Neural cell (in vitro differentiated cells): ENCODE measurements around the gene KIF3B. TPM values are rescaled to one million over a fixed set of nuclear protein-coding genes. Genes with fewer than 3 reads are reported as not detected.
A peak's percentile ranks its signal among the peaks of the same experiment; 100 is the strongest.

Source experiments
- H2AFZ ChIP-seq: fragments of 200-600, 300-800 bp; sonication (generic), shearing (Covaris generic); 2 replicates; pipeline ENCODE4 v1.6.0; 2014; ENCODE audit warnings: low read depth, mild to moderate bottlenecking, antibody characterized with exemption, low read length, moderate library complexity
- H3F3A ChIP-seq: fragments of 200-600 bp; shearing (Covaris generic); 2 replicates; pipeline ENCODE4 v1.6.1; 2016; ENCODE audit warnings: mild to moderate bottlenecking, moderate library complexity, mixed read lengths, antibody characterized with exemption, low read length; ENCODE audit not compliant: insufficient read depth, poor library complexity, severe bottlenecking
- H3K27ac ChIP-seq: fragments of 200-600, 300-800 bp; sonication (generic), shearing (Covaris generic); 2 replicates; pipeline ENCODE4 v1.5.1; 2014; ENCODE audit warnings: mild to moderate bottlenecking, low read length, moderate library complexity
- H3K27me3 ChIP-seq: fragments of 300-800, 200-600 bp; sonication (generic), shearing (Covaris generic); 2 replicates; pipeline ENCODE4 v1.6.0; 2014; ENCODE audit warnings: mild to moderate bottlenecking, low read depth, low read length, moderate library complexity; ENCODE audit not compliant: insufficient read depth
- H3K36me3 ChIP-seq: fragments of 300-800, 200-600 bp; sonication (generic), shearing (Covaris generic); 2 replicates; pipeline ENCODE4 v1.5.1; 2014; ENCODE audit warnings: mild to moderate bottlenecking, antibody characterized with exemption, low read length, moderate library complexity; ENCODE audit not compliant: insufficient read depth
- H3K4me2 ChIP-seq: fragments of 300-800, 200-600 bp; sonication (generic), shearing (Covaris generic); 2 replicates; pipeline ENCODE4 v1.6.0; 2014; ENCODE audit warnings: mild to moderate bottlenecking, low read length
- H3K4me3 ChIP-seq: fragments of 300-800, 200-600 bp; sonication (generic), shearing (Covaris generic); 2 replicates; pipeline ENCODE4 v1.5.1; 2014; ENCODE audit warnings: mild to moderate bottlenecking, low read length, moderate library complexity
- H3K79me2 ChIP-seq: fragments of 200-600 bp; shearing (Covaris generic); replicated peaks from 2 replicates; pipeline ENCODE4 v1.6.0; 2014; ENCODE audit warnings: mild to moderate bottlenecking, low read length, moderate library complexity; ENCODE audit not compliant: insufficient read depth
- H3K9ac ChIP-seq: fragments of 300-800, 200-600 bp; sonication (generic), shearing (Covaris generic); 2 replicates; pipeline ENCODE4 v1.6.1; 2016; ENCODE audit warnings: mild to moderate bottlenecking, low read length, mixed read lengths
- H3K9me2 ChIP-seq: fragments of 200-600 bp; shearing (Covaris generic); 2 replicates; pipeline ENCODE4 v1.6.1; 2016; ENCODE audit warnings: mild to moderate bottlenecking, low read length, mixed read lengths; ENCODE audit not compliant: insufficient read depth
- H3K9me3 ChIP-seq: fragments of 200-600, 300-800 bp; sonication (generic), shearing (Covaris generic); 2 replicates; pipeline ENCODE4 v1.6.1; 2016; ENCODE audit warnings: mild to moderate bottlenecking, mixed run types, low read length, moderate library complexity, mixed read lengths
- H4K20me1 ChIP-seq: fragments of 200-600 bp; shearing (Covaris generic); 2 replicates; pipeline ENCODE4 v1.6.1; 2016; ENCODE audit warnings: mild to moderate bottlenecking, mixed run types; ENCODE audit not compliant: insufficient read depth
- CTCF ChIP-seq: fragments of 450-650 bp; IDR thresholded peaks from 2 replicates; pipeline ENCODE4 v1.5.1; 2014; ENCODE audit warnings: antibody characterized with exemption, mild to moderate bottlenecking, moderate library complexity; ENCODE audit not compliant: poor library complexity, severe bottlenecking
- EP300 ChIP-seq: fragments of 450-650 bp; conservative IDR thresholded peaks from 2 replicates; pipeline ENCODE4 v1.6.1; 2014; ENCODE audit warnings: antibody characterized with exemption, mild to moderate bottlenecking, moderate library complexity; ENCODE audit not compliant: poor library complexity, severe bottlenecking
- EZH2 ChIP-seq: fragments of 200-600, 300-800 bp; shearing (Covaris generic), sonication (generic); IDR thresholded peaks from 2 replicates; pipeline ENCODE4 v1.6.1; 2014; ENCODE audit warnings: antibody characterized with exemption, low read length, borderline replicate concordance, mild to moderate bottlenecking; ENCODE audit not compliant: insufficient read depth, poor library complexity, severe bottlenecking
- MXI1 ChIP-seq: fragments of 450-650 bp; conservative IDR thresholded peaks from 2 replicates; pipeline ENCODE4 v1.6.1; 2014; ENCODE audit warnings: antibody characterized with exemption, mild to moderate bottlenecking; ENCODE audit not compliant: poor library complexity, severe bottlenecking
- POLR2AphosphoS5 ChIP-seq: IDR thresholded peaks from 2 replicates; pipeline ENCODE4 v1.6.1; 2012
- RAD21 ChIP-seq: fragments of 450-650 bp; conservative IDR thresholded peaks from 2 replicates; pipeline ENCODE4 v1.6.1; 2014; ENCODE audit warnings: antibody characterized with exemption, mild to moderate bottlenecking, moderate library complexity
- SMC3 ChIP-seq: fragments of 450-650 bp; conservative IDR thresholded peaks from 2 replicates; pipeline ENCODE4 v1.6.1; 2014; ENCODE audit warnings: antibody characterized with exemption, mild to moderate bottlenecking, moderate library complexity; ENCODE audit not compliant: poor library complexity
- TAF1 ChIP-seq: IDR thresholded peaks from 2 replicates; pipeline ENCODE4 v1.6.1; 2012; ENCODE audit warnings: low read depth
- polyA plus RNA-seq: library from polyadenylated mRNA; depleted of rRNA; stranded (reverse); fragments of >200 nt; gene quantifications from 2 replicates; pipeline ENCODE4 v1.2.3, GENCODE V29; 2014
- TF ChIP-seq, protein P1 (sequence below): IDR thresholded peaks from 2 replicates; pipeline ENCODE4 v1.6.1; 2012; ENCODE audit warnings: borderline replicate concordance

KIF3B gene
- polyA plus RNA-seq, 1 donor from 2014 or later: 49.4 TPM

GRCh38 chr20:32333988-32334885 lies 56.8 kb downstream of the KIF3B start:
- H3K9ac ChIP-seq: no peak overlapping the region
- no peaks in the 10 kb centered on the region for H3K36me3 ChIP-seq
- H3K4me2 ChIP-seq: no peak overlapping the region
- H3K27me3 ChIP-seq: no peaks in the 10 kb centered on the region
- no peak for TF ChIP-seq EP300
- TF ChIP-seq, protein P1, sequence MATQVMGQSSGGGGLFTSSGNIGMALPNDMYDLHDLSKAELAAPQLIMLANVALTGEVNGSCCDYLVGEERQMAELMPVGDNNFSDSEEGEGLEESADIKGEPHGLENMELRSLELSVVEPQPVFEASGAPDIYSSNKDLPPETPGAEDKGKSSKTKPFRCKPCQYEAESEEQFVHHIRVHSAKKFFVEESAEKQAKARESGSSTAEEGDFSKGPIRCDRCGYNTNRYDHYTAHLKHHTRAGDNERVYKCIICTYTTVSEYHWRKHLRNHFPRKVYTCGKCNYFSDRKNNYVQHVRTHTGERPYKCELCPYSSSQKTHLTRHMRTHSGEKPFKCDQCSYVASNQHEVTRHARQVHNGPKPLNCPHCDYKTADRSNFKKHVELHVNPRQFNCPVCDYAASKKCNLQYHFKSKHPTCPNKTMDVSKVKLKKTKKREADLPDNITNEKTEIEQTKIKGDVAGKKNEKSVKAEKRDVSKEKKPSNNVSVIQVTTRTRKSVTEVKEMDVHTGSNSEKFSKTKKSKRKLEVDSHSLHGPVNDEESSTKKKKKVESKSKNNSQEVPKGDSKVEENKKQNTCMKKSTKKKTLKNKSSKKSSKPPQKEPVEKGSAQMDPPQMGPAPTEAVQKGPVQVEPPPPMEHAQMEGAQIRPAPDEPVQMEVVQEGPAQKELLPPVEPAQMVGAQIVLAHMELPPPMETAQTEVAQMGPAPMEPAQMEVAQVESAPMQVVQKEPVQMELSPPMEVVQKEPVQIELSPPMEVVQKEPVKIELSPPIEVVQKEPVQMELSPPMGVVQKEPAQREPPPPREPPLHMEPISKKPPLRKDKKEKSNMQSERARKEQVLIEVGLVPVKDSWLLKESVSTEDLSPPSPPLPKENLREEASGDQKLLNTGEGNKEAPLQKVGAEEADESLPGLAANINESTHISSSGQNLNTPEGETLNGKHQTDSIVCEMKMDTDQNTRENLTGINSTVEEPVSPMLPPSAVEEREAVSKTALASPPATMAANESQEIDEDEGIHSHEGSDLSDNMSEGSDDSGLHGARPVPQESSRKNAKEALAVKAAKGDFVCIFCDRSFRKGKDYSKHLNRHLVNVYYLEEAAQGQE: no peak
- TF ChIP-seq SMC3: no peak
- no peak for TF ChIP-seq EZH2
- TF ChIP-seq MXI1: no peak
- no peak for TF ChIP-seq TAF1
- no peak for TF ChIP-seq POLR2AphosphoS5
- no peak for TF ChIP-seq CTCF
- H3F3A ChIP-seq: no peaks in the 10 kb centered on the region
- no peaks in the 10 kb centered on the region for H3K9me2 ChIP-seq
- H4K20me1 ChIP-seq: no peaks in the 10 kb centered on the region
- no peak overlapping the region for H3K4me3 ChIP-seq
- H3K79me2 ChIP-seq: no peaks in the 10 kb centered on the region
- H2AFZ ChIP-seq: no peak overlapping the region
- H3K9me3 ChIP-seq: no peaks in the 10 kb centered on the region
- H3K27ac ChIP-seq: no peak overlapping the region

DNA sequence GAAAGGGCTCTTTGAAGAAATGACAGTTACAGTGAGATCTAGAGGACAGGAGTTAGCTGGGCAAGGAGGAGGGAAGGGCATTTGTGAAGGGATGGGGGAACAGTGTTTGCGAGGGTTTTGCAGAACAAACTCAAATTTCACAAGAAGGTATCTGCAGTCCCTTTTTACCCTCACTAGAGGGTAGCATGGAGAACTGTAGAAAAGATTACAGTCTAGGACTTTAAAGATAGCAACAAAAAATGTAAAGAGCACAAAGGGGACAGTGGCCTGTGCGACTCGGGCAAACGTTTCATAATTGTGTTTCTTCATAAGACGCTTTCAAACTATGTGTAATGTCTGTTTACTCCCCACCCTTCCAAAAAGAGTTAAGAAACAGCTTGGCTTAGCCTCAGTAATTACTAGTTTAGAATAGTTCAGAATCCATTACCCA lies 59.5 kb downstream of the KIF3B start:
- no peak overlapping the region for H3K27ac ChIP-seq
- H3F3A ChIP-seq: no peaks in the 10 kb centered on the region
- no peak overlapping the region for H3K9ac ChIP-seq
- no peak overlapping the region for H2AFZ ChIP-seq
- H4K20me1 ChIP-seq: no peaks in the 10 kb centered on the region
- no peak overlapping the region for H3K4me3 ChIP-seq
- no peak overlapping the region for H3K4me2 ChIP-seq
- H3K36me3 ChIP-seq: no peaks in the 10 kb centered on the region
- H3K79me2 ChIP-seq: no peaks in the 10 kb centered on the region
- no peaks in the 10 kb centered on the region for H3K9me3 ChIP-seq
- TF ChIP-seq POLR2AphosphoS5: no peak
- TF ChIP-seq RAD21: peak; percentile 51
- peak; percentile 57 for TF ChIP-seq CTCF
- peak; percentile 62 for TF ChIP-seq SMC3
- TF ChIP-seq EP300: no peak
- no peak for TF ChIP-seq EZH2
- no peaks in the 10 kb centered on the region for H3K27me3 ChIP-seq
- no peaks in the 10 kb centered on the region for H3K9me2 ChIP-seq
